ENCODE data around the gene ZNF804A. TPM values are rescaled to one million over a fixed set of nuclear protein-coding genes. Genes with fewer than 3 reads are reported as not detected.

Gene ZNF804A
- total RNA-seq, 1 donor from 2014 or later = 23.1 TPM

DNA sequence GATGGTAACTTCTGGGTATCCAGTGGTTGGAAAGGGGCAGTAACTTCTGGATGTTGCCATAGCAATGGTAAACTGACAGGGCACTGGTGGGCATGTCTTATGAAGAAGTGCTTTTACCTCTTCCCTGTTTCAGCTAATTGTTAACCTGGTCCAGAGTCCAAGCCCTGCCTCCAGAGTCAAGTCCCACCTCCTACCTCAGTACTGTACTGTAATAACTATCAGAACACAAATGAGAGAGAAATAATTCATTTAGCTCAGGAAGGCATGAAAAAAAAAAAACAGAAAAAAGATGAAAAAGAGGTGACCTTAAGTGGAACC, 237.0 kb downstream of the ZNF804A start:
- H3K27me3 Mint-ChIP-seq (ENCODE audit: unreplicated experiment) = no peaks in the 10 kb centered on the region
- peaks cover under 1% of the 10 kb centered on the region for H3K9me3 Mint-ChIP-seq (ENCODE audit: unreplicated experiment)
- no peak for DNase-seq
- TF ChIP-seq, protein P1, sequence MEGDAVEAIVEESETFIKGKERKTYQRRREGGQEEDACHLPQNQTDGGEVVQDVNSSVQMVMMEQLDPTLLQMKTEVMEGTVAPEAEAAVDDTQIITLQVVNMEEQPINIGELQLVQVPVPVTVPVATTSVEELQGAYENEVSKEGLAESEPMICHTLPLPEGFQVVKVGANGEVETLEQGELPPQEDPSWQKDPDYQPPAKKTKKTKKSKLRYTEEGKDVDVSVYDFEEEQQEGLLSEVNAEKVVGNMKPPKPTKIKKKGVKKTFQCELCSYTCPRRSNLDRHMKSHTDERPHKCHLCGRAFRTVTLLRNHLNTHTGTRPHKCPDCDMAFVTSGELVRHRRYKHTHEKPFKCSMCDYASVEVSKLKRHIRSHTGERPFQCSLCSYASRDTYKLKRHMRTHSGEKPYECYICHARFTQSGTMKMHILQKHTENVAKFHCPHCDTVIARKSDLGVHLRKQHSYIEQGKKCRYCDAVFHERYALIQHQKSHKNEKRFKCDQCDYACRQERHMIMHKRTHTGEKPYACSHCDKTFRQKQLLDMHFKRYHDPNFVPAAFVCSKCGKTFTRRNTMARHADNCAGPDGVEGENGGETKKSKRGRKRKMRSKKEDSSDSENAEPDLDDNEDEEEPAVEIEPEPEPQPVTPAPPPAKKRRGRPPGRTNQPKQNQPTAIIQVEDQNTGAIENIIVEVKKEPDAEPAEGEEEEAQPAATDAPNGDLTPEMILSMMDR (IDR thresholded peaks at IDR 0.05; ENCODE audit: partially characterized antibody, unreplicated experiment) = no peak
- H3K4me3 Mint-ChIP-seq (ENCODE audit: unreplicated experiment) = no peak overlapping the region
- H3K4me1 Mint-ChIP-seq (ENCODE audit: low read depth, unreplicated experiment) = peaks cover 9% of the 10 kb centered on the region
- no peak overlapping the region for H3K27ac Mint-ChIP-seq (ENCODE audit: unreplicated experiment)
- no peaks in the 10 kb centered on the region for H3K36me3 Mint-ChIP-seq (ENCODE audit: unreplicated experiment)

DNA sequence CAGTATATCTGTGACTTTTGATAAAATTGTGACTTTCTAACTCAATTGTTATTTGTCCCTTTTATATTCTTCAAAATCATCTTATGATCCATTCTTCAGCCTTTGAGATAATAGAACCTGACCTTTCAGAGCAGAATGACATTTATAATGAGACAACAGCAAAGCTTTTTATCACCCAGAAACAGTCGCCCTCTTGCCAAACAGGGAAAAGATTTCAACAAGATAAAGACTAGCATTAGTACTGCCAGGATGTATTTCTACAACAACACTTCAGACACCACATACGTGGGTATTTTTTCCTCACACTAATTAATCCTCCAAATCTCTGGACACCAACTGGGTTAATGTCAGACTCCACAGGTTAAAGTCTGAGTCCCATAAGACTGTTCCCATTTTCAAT, 249.0 kb downstream of the ZNF804A start:
- no peak overlapping the region for H3K27ac Mint-ChIP-seq (ENCODE audit: unreplicated experiment)
- H3K4me1 Mint-ChIP-seq (ENCODE audit: low read depth, unreplicated experiment) = no peaks in the 10 kb centered on the region
- no peaks in the 10 kb centered on the region for H3K36me3 Mint-ChIP-seq (ENCODE audit: unreplicated experiment)
- H3K27me3 Mint-ChIP-seq (ENCODE audit: unreplicated experiment) = no peaks in the 10 kb centered on the region
- no peaks in the 10 kb centered on the region for H3K9me3 Mint-ChIP-seq (ENCODE audit: unreplicated experiment)
- TF ChIP-seq, protein P1 (IDR thresholded peaks at IDR 0.05; ENCODE audit: partially characterized antibody, unreplicated experiment) = no peak
- no peak overlapping the region for H3K4me3 Mint-ChIP-seq (ENCODE audit: unreplicated experiment)
- no peak for DNase-seq

DNA sequence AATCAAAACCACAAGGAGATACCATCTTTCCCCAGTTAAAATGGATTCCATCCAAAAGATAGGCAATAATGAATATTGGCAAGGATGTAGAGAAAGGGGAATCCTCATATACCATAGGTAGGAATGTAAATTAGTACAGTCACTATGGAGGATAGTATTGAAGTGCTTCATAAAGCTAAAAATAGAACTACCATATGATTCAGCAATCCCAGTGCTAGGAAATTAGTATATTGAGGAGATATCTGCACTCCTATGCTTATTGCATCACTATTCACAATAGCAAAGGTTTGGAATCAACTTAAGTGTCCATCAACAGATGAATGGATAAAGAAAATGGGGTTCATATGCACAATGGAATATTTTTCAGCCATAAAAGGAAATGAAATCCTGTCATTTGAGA, 251.2 kb downstream of the ZNF804A start:
- H3K27ac Mint-ChIP-seq (ENCODE audit: unreplicated experiment) = no peak overlapping the region
- no peak overlapping the region for H3K4me3 Mint-ChIP-seq (ENCODE audit: unreplicated experiment)
- H3K36me3 Mint-ChIP-seq (ENCODE audit: unreplicated experiment) = no peaks in the 10 kb centered on the region
- H3K4me1 Mint-ChIP-seq (ENCODE audit: low read depth, unreplicated experiment) = no peaks in the 10 kb centered on the region
- TF ChIP-seq, protein P1 (IDR thresholded peaks at IDR 0.05; ENCODE audit: partially characterized antibody, unreplicated experiment) = no peak
- H3K27me3 Mint-ChIP-seq (ENCODE audit: unreplicated experiment) = no peaks in the 10 kb centered on the region
- no peaks in the 10 kb centered on the region for H3K9me3 Mint-ChIP-seq (ENCODE audit: unreplicated experiment)
- DNase-seq = no peak

GRCh38 chr2:184851576-184851975, 253.2 kb downstream of the ZNF804A start:
- no peak for DNase-seq
- Mint-ChIP-seq H3K36me3 (ENCODE audit: unreplicated experiment) (no peaks in the 10 kb centered on the region), H3K27me3 (ENCODE audit: unreplicated experiment) (no peaks in the 10 kb centered on the region), H3K9me3 (ENCODE audit: unreplicated experiment) (no peaks in the 10 kb centered on the region), H3K4me1 (ENCODE audit: low read depth, unreplicated experiment) (no peaks in the 10 kb centered on the region), H3K27ac (ENCODE audit: unreplicated experiment) (no peak overlapping the region), H3K4me3 (ENCODE audit: unreplicated experiment) (no peak overlapping the region)
- TF ChIP-seq, protein P1 (IDR thresholded peaks at IDR 0.05; ENCODE audit: partially characterized antibody, unreplicated experiment) = no peak

DNA sequence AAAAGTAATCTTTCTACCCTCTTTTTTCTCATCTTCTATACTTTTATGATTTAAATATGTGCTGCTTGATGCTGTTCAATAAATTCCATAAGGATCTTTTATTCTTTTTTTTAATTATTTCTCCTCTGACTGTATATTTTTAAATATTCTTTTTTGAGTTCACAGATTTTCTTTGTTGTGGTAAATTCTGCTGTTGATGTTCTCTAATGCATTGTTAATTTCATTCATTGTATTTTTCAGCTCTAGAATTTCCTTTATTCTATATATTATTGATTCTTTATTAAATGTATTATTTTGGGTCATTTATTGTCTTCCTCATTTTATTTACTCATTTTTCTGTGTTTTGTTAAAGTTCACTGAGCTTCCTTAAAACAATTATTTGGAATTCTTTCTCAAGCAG, 260.9 kb downstream of the ZNF804A start:
- no peak overlapping the region for H3K4me3 Mint-ChIP-seq (ENCODE audit: unreplicated experiment)
- H3K36me3 Mint-ChIP-seq (ENCODE audit: unreplicated experiment) = peaks cover 16% of the 10 kb centered on the region
- no peaks in the 10 kb centered on the region for H3K27me3 Mint-ChIP-seq (ENCODE audit: unreplicated experiment)
- TF ChIP-seq, protein P1 (IDR thresholded peaks at IDR 0.05; ENCODE audit: partially characterized antibody, unreplicated experiment) = no peak
- peaks cover 4% of the 10 kb centered on the region for H3K9me3 Mint-ChIP-seq (ENCODE audit: unreplicated experiment)
- no peak for DNase-seq
- H3K4me1 Mint-ChIP-seq (ENCODE audit: low read depth, unreplicated experiment) = no peaks in the 10 kb centered on the region
- H3K27ac Mint-ChIP-seq (ENCODE audit: unreplicated experiment) = no peak overlapping the region

All from glutamatergic neuron (in vitro differentiated cells).